BE2C (cell line): ENCODE measurements around the gene ASB5.

ENCODE experiments used
- DNase-seq: peaks from one replicate; pipeline ENCODE4 v3.0.0-alpha.2; 2020
- H3K27me3 ChIP-seq: fragments of 250-450 bp; sonication (Bioruptor Pico); 2 replicates; pipeline ENCODE4 v1.5.1; 2020; ENCODE audit warnings: mild to moderate bottlenecking
- H3K36me3 ChIP-seq: fragments of 250-450 bp; sonication (Bioruptor Pico); 2 replicates; pipeline ENCODE4 v1.5.1; 2020; ENCODE audit warnings: mild to moderate bottlenecking
- H3K4me1 ChIP-seq: fragments of 250-450 bp; sonication (Bioruptor Pico); 2 replicates; pipeline ENCODE4 v1.5.1; 2020
- H3K4me3 ChIP-seq: 2 replicates; pipeline ENCODE4 v1.5.1; 2011; ENCODE audit warnings: low read depth, low read length
- H3K9me3 ChIP-seq: fragments of 250-450 bp; sonication (Bioruptor Pico); 2 replicates; pipeline ENCODE4 v1.5.1; 2020
- CTCF ChIP-seq: IDR thresholded peaks from 2 replicates; pipeline ENCODE4 v1.5.1; 2012; ENCODE audit warnings: mild to moderate bottlenecking, low read depth, low read length

Gene ASB5

DNA sequence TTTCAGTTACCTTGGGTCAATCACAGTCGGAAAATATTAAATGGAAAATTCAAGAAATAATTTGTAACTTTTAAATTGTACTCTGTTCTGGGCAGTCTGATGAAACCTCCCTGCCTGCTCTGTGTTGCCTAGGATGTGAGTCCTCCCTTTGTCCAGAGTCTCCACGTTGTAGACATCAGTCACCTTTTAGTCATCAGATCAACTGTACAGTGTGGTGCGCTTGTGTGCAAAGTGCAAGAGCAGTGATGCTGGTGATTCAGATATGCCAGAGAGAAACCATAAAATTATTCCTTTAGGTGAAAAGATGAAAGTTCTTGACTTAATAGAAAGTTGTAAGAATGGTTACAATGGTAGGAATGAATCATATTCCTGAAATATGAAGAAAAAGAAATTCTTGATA is 75.1 kb downstream of the ASB5 start:
- no peak for DNase-seq
- H3K9me3 ChIP-seq: no peaks in the 10 kb centered on the region
- peaks cover 15% of the 10 kb centered on the region for H3K4me1 ChIP-seq
- no peaks in the 10 kb centered on the region for H3K27me3 ChIP-seq
- no peak for TF ChIP-seq CTCF
- H3K36me3 ChIP-seq: no peaks in the 10 kb centered on the region
- H3K4me3 ChIP-seq: no peak overlapping the region

- Histone ChIP-seq H3K4me3 (no peak overlapping the region), H3K27me3 (no peaks in the 10 kb centered on the region), H3K4me1 (peaks cover 15% of the 10 kb centered on the region), H3K9me3 (no peaks in the 10 kb centered on the region), H3K36me3 (no peaks in the 10 kb centered on the region)
- no peak for TF ChIP-seq CTCF
- no peak for DNase-seq
Measured at GRCh38 chr4:176193126-176193525, 75.9 kb downstream of the ASB5 start.

DNA sequence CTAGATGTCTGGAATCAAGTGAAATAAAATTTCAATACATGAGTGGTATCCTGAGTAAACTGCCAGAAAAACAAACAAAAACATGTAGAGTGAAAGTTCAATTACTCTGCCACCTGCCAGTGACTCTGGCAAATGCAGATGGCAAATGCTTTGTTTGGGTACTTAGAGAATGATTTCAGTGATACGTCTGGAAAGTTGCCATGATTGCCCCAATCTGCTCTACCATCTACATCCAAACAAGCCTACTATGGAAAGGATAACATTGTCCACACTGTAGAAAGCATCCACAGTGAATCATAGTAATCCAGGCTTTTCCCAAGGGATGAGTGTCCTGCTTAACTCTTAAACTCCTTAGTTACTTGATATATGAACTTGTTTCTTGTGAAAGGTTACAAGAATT is 77.0 kb downstream of the ASB5 start:
- Histone ChIP-seq H3K9me3 (no peaks in the 10 kb centered on the region), H3K27me3 (no peaks in the 10 kb centered on the region), H3K4me1 (peaks cover 15% of the 10 kb centered on the region), H3K4me3 (no peak overlapping the region), H3K36me3 (no peaks in the 10 kb centered on the region)
- peak; percentile 42 for DNase-seq
- TF ChIP-seq CTCF: peak; percentile 30

DNA sequence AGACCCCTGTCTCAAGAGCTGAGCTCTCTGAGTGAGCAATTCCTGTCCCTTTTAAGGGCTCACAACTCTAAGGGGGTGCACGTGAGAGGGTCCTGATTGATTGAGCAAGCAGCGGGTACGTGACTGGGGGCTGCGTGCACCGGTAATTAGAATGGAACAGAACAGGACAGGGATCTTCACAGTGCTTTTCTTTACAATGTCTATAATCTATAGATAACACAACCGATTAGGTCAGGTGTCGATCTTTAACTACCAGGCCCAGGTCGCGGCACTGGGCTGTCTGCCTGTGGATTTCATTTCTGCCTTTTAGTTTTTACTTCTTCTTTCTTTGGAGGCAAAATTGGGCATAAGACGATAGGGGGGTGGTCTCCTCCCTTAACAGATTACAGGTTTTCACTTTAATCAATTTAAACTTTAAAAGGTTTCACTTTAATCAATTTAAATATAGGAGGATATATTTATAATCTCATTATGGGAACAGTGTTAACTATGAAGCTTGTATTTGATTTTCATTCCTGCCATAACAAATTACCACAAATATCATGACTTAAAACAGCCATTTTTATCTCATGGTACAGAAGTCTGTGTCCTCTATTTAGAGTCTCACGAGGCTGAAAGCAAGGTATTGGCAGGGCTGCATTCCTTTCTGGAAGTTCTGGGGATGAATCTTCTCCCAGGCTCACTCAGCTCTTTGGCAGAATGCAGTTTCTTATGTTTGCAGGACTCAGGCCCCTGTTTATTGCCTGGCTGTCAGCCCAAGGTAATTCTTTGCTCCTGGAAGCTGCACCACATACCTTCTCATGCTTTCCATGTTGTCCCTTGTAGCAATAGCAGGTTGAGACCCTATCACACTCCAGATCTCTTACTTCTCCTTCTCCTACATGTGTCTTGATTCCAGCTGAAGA is 78.9 kb downstream of the ASB5 start:
- no peaks in the 10 kb centered on the region for H3K36me3 ChIP-seq
- peak overlapping the region; percentile 17; the same call in 1 of the 2 replicates for H3K4me3 ChIP-seq
- H3K4me1 ChIP-seq: peaks cover 15% of the 10 kb centered on the region
- H3K27me3 ChIP-seq: no peaks in the 10 kb centered on the region
- no peak for DNase-seq
- no peak for TF ChIP-seq CTCF
- H3K9me3 ChIP-seq: no peaks in the 10 kb centered on the region

DNA sequence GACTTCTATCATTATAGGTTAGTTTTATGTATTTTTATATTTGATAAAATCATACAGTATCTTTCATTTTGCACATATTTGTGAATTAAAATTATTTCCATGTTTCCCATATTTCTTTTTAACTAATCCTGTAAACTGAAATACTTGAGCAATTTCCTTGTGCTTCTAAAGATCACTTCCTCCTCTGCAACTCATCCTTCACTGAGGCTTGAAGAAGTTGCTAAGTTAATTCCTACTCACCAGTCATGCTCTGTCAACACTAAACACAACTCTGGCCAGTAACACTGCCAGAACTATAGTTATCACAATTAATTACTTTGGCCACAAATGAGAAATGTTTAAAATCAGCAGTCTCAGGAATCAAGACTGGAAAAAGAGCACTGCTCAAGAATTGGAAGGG is 80.4 kb downstream of the ASB5 start:
- Histone ChIP-seq H3K27me3 (no peaks in the 10 kb centered on the region), H3K9me3 (no peaks in the 10 kb centered on the region), H3K36me3 (no peaks in the 10 kb centered on the region), H3K4me1 (peaks cover 15% of the 10 kb centered on the region), H3K4me3 (no peak overlapping the region)
- no peak for DNase-seq
- no peak for TF ChIP-seq CTCF

DNA sequence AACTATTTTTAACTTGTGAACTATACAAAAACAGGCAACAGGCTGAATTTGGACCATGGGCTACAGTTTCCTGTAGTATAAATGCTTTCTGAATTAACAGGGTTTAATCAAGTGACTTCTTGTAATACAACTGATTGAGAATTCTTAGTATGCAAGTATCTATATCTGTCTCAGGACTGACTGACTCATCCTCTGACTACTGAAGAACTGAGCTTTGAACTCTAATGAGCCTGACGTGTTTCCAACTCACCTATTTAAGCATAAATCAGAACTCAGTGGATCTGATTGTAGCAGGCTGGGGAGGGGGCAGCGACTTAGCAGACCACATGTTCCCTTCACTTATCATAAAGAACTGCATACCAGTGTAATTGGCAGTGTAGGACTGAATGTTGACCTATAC is 81.4 kb downstream of the ASB5 start:
- H3K4me1 ChIP-seq: peaks cover 13% of the 10 kb centered on the region
- no peak overlapping the region for H3K4me3 ChIP-seq
- no peaks in the 10 kb centered on the region for H3K36me3 ChIP-seq
- no peak for DNase-seq
- no peaks in the 10 kb centered on the region for H3K9me3 ChIP-seq
- no peak for TF ChIP-seq CTCF
- no peaks in the 10 kb centered on the region for H3K27me3 ChIP-seq
